HG02981 (cell line): ENCODE data around the gene KLHDC8A.

Source experiments
- ATAC-seq: cut with Tn5 transposase; IDR thresholded peaks from one replicate; pipeline ENCODE4 v1.9.1; 2021; ENCODE audit warnings: mild to moderate bottlenecking, moderate library complexity; ENCODE audit not compliant: unreplicated experiment

KLHDC8A gene

GRCh38 chr1:205319081-205320018 lies 37.4 kb downstream of the KLHDC8A start:
- ATAC-seq: no peak

GRCh38 chr1:205318231-205318991 lies 38.3 kb downstream of the KLHDC8A start:
- ATAC-seq: no peak

DNA sequence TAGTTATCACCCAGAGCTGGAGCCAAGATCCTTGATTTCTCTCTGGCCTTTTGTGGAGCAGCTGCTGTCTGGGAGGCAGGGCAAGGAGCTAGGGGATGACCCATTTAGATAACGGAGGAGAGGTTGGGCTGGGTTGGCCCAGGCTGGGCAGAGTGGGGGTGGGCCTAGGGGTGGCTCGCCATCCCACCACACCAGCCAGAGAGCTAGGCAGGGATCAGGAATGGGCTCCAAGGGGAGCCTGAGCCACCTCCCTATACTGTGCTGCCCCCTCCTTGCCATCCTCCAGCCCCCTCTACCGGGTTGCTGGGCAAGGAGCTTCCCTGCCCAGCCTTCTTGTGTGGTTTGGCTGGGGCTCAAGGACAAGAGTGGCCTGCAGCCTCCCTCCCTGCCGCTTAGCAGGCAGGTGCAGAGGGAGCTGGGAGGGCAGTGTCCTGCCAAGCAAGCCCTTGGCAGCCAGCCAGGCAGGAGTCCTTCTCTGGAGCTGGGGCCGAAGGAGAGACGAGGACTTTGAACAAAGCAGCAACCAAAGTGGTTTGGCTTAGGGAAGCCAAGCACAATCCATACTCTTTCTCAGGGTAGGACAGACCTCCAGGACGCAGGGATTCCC lies 39.3 kb downstream of the KLHDC8A start:
- no peak for ATAC-seq

- no peak for ATAC-seq
Measured at GRCh38 chr1:205316161-205316566, 40.6 kb downstream of the KLHDC8A start.

DNA sequence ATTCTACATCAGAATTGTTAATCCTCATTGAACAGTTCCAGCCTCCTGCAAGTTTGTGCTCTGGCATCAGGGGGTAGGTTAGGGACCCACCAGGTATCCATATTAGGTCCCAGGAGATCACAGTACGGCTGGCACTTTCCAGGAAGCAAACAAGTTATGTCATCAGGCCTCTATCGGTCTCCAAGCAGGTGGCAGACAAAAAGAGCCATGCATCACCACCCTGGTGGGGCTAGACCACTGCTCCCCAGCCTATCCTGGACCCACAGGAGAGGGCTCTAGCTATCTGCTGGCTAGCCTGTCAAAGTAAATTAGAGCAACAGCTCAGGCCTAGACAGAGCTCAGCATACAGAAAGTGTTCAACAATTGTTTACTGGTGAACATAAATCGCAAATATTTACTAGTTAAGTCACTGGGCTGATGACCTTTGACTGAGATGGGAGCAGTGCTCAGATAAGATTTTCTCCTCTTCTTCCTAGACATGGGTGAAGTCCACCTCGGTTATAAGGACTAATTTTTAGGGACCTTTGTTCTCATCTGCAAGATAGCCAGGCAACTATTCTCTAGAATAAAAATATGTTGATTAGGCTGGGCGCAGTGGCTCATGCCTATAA lies 41.6 kb downstream of the KLHDC8A start:
- ATAC-seq: no peak

DNA sequence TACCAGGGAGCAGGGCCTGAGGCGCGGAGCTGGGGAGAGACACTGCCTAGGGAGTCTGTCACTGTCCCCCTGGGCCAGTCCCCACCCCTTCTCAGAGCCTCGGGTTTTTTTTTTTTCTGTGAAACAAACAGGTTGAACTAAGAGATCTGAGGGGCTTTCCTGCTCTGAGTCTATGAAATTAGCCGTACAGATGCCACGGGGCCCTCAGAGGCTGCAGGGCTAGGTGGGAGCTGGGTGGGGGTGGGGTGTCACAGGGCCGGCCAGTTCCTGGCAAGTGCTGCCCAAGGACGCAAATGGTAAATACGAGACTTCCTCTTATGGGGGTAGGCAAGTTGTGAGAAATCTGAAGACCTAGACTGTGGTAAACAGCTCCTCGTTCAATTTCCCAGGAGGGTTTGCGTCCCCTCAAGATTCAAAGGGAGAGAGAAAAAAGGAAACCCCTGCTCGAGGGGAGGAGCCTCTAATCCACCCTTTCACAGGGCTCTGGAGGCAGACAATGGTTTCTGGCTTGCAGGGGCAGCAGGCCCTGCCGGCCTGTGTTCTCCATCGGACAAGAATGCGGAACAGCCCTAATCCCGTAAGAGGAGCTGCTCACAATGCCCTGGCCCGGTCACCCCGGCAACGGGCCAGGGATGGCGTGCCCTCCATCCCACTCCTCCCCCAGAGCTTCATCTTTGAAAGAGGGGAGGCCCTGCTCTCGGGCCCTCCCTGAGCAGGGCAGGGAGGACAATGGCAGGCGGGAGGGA lies 43.0 kb downstream of the KLHDC8A start:
- no peak for ATAC-seq

DNA sequence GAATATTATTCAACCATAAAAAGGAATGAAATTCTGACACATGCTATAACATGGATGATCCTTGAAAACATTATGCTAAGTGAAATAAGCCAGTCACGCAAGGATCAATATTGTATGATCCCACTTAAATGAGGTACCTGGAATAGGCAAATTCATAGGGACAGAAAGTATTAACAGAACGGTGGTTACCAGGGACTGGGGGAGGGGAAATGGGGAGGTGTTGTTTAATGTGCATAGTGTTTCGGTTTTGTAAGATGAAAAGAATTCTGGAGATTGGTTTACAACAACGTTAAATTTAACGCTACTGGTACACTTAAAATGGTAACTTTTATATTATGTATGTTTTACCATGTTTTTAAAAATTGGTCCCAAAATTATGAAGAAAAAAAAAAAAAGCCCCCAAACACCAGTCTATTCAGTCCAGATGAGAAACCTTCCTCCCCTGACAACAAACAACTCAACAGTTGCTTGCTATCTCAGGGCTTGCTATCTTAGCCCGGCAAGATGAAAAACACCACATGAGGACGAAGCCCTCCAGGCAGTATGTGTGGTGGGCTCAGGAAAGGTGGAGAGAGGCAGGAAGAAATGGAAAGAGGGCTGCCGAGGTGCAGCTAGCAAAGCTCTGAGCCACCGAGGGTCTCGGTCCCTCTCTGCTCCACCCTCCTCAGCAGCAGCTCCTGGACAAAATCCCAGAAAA lies 43.7 kb downstream of the KLHDC8A start:
- no peak for ATAC-seq

DNA sequence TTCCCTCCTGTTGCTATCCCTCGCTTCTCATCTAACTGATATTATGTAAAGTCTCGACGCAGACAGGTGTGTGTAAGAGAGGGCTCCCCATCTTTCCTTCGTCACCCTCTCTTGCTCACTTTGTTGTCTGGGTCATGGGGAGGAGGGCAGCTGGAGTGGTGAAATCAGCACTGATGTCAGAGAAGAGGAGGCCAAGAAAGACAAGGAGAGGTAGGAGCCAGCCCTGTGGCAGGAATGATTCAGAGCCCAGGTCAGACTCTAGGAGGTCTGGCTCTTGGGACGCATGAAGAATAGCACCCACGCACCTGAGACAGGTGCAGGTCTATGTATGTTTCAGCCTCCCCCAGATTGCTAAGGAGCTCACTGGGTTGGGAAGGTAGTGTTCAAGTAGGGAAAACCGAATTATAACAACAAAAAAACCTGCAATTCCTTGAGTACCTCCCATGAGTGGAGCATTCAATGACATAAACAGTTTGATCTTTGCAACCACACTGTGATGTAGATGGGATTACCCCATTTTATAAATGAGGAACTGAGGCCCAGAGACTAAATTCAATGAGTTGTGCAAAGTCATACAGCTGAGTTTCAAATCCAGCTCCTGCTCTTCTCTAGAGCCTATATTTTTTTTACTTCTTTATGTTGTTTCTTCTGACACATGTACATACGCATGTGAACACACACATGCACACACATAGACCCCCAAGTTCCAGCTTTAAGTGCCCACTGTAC lies 45.6 kb downstream of the KLHDC8A start:
- ATAC-seq: no peak

GRCh38 chr1:205309741-205310140 lies 47.0 kb downstream of the KLHDC8A start:
- ATAC-seq: no peak

DNA sequence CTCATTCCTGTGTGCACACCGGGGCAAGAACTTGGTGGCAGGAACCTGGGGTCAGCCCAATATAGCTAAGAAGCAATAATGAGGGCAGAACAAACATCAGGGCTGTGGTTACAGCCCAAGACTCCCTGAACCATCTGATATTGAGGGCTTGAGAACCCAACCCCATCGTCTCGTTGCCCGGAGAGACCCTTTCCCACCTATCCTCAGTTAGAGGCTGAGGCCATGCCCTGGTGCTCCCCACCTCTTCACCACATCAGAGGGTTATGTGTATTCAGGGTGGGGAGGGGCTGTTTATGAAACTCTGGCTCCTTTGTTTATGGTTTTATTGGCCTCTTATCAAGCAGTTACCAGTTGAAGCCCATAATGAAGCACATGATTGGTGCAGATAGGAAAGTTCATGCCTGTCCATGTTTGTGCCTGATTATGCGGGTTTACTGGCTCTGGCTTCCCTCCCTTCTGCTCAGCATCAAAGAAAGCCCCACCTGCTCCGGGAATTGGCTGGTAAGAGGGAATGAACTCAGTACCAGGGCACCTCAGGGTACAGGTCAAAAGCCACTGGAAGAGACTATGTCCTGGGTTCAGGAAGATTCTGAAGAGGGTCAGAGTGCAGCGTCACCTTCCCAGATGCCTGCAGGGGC lies 49.7 kb downstream of the KLHDC8A start:
- ATAC-seq: no peak

- no peak for ATAC-seq
Measured at GRCh38 chr1:205304695-205305070, 52.0 kb downstream of the KLHDC8A start.

DNA sequence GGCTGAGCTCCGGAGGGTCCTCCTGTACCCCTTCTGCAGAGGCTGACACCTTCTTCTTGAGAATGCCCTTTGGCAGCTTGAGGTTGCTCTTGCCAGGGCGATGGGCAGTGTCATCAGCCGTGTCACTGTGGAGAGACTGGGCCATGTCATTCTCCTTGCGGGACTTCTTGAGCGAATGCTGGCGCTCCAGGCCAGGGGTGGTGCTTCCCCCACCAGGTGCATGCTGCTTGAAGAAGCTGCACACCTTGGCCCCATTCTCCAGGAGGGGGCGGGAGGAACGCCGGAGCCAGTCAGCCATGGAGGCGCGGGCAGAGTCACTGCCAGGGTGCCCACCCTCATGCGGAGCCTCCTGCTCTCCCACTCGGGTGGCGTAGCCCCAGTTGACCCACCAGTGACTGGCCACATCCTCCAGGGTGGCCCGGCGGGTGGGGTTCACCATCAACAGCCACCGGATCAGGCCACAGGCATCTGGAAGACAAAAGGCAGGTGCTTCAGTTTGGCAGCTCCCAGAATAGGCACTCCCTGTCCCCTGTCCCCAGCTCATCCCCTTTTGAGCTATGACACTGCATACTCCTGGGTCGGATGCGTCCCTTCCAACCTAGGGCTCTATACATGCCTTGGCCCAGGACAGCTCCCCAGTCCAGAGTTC lies 52.6 kb downstream of the KLHDC8A start:
- ATAC-seq: no peak

- ATAC-seq: no peak
Measured at GRCh38 chr1:205303247-205303888, 53.4 kb downstream of the KLHDC8A start.

- ATAC-seq: no peak
Measured at GRCh38 chr1:205301842-205302588, 54.7 kb downstream of the KLHDC8A start.

- no peak for ATAC-seq
Measured at GRCh38 chr1:205301205-205301821, 55.4 kb downstream of the KLHDC8A start.

- no peak for ATAC-seq
Measured at GRCh38 chr1:205300149-205300548, 56.6 kb downstream of the KLHDC8A start.
